CD8-positive, alpha-beta memory T cell (primary cell): Measurements from ENCODE around the gene ZNF609. TPM values are rescaled to one million over a fixed set of nuclear protein-coding genes. Genes with fewer than 3 reads are reported as not detected.
"Not testable (repeated sequence)": the region's sequence is repeated elsewhere in the genome, so short reads cannot be mapped to it uniquely, and the experiment has no call there.

Source experiments
- CTCF ChIA-PET: fragments of 350-600 bp; sonication (Branson Sonifier 250); formaldehyde crosslinking; loops from one replicate; lab custom pipeline; 2021; ENCODE audit warnings: antibody characterized with exemption; lab: Charles Lee
- POLR2A ChIA-PET: fragments of 350-600 bp; sonication (Branson Sonifier 250); formaldehyde crosslinking; loops from one replicate; lab custom pipeline; 2021; ENCODE audit warnings: antibody characterized with exemption; lab: Charles Lee
- DNase-seq, 5 donors: peaks; one replicate each; pipeline versions ENCODE4 v3.0.0 to v3.0.0-alpha.2; 2020 to 2022; ENCODE audit warnings: mixed read lengths in 1 of 5
- H3K27ac ChIP-seq: one replicate; pipeline ENCODE4 v1.7.0; 2013; ENCODE audit warnings: low read depth, mild to moderate bottlenecking, low read length, moderate library complexity
- H3K27me3 ChIP-seq: 2 replicates; pipeline ENCODE4 v1.7.0; 2013; ENCODE audit warnings: low read length, mild to moderate bottlenecking; ENCODE audit not compliant: insufficient read depth, poor library complexity, severe bottlenecking
- H3K36me3 ChIP-seq: 2 replicates; pipeline ENCODE4 v1.7.0; 2013; ENCODE audit warnings: mild to moderate bottlenecking, low read length, moderate library complexity; ENCODE audit not compliant: insufficient read depth
- H3K4me1 ChIP-seq: 2 replicates; pipeline ENCODE4 v1.7.0; 2013; ENCODE audit warnings: mild to moderate bottlenecking, low read length, moderate library complexity; ENCODE audit not compliant: insufficient read depth
- H3K4me3 ChIP-seq: 2 replicates; pipeline ENCODE4 v1.7.0; 2013; ENCODE audit warnings: mild to moderate bottlenecking, low read length
- H3K9me3 ChIP-seq: 2 replicates; pipeline ENCODE4 v1.7.0; 2013; ENCODE audit warnings: mild to moderate bottlenecking, low read length
- H3K27ac Mint-ChIP-seq, 8 donors: one replicate each; pipeline ENCODE4 v1.8.0; 2020 to 2021; ENCODE audit warnings: mixed read lengths in 8 of 8, mild to moderate bottlenecking in 6 of 8, inconsistent platforms in 3 of 8, moderate library complexity in 3 of 8
- H3K27me3 Mint-ChIP-seq, 2 donors: one replicate each; pipeline ENCODE4 v1.8.0; 2020 to 2021; ENCODE audit warnings: mixed read lengths in 2 of 2, mild to moderate bottlenecking in 1 of 2, moderate library complexity in 1 of 2
- H3K36me3 Mint-ChIP-seq, 3 donors: one replicate each; pipeline ENCODE4 v1.8.0; 2020 to 2021; ENCODE audit warnings: mixed read lengths in 3 of 3, inconsistent platforms in 1 of 3, mild to moderate bottlenecking in 1 of 3
- H3K4me1 Mint-ChIP-seq, 3 donors: one replicate each; pipeline ENCODE4 v1.8.0; 2020 to 2021; ENCODE audit warnings: mixed read lengths in 3 of 3, inconsistent platforms in 1 of 3, mild to moderate bottlenecking in 1 of 3
- H3K4me3 Mint-ChIP-seq, 7 donors: one replicate each; pipeline ENCODE4 v1.8.0; 2020 to 2021; ENCODE audit warnings: mixed read lengths in 7 of 7, mild to moderate bottlenecking in 6 of 7, moderate library complexity in 4 of 7, inconsistent platforms in 2 of 7
- H3K9me3 Mint-ChIP-seq, 5 donors: one replicate each; pipeline ENCODE4 v1.8.0; 2020 to 2022; ENCODE audit warnings: mixed read lengths in 5 of 5, mild to moderate bottlenecking in 3 of 5, moderate library complexity in 2 of 5, inconsistent platforms in 1 of 5
- polyA plus RNA-seq: library from polyadenylated mRNA; unstranded; fragments of 300-500 nt; fragmentation: Illumina TruSeq; gene quantifications from one replicate; pipeline ENCODE4 v1.2.3, GENCODE V29; 2021
- total RNA-seq, 2 experiments: library from RNA; stranded (reverse); gene quantifications; one replicate each; pipeline ENCODE4 v1.2.3, GENCODE V29; 2021

The ZNF609 gene
- total and polyA plus RNA-seq, 3 experiments from 2014 or later, result 10.7 to 38.9 (median 38.0) TPM

- no peak for DNase-seq
- H3K9me3 Mint-ChIP-seq, result no peaks in the 10 kb centered on the region
- Histone ChIP-seq H3K27me3 (no peaks in the 10 kb centered on the region), H3K4me1 (peaks cover 64% of the 10 kb centered on the region), H3K4me3 (no peak overlapping the region), H3K9me3 (no peaks in the 10 kb centered on the region), H3K36me3 (no peaks in the 10 kb centered on the region), H3K27ac (no peak overlapping the region)
- H3K27ac Mint-ChIP-seq, result peak overlapping the region in 1 of 8 donors; percentile 75
- peaks cover 3 to 14% (median 8%) of the 10 kb centered on the region in 3 donors for H3K36me3 Mint-ChIP-seq
- ChIA-PET POLR2A (no interaction called here), CTCF (no interaction called here)
- H3K27me3 Mint-ChIP-seq, result no peaks in the 10 kb centered on the region
- H3K4me1 Mint-ChIP-seq, result peaks cover 47 to 87% (median 72%) of the 10 kb centered on the region in 3 donors
- H3K4me3 Mint-ChIP-seq, result no peak overlapping the region
Measured at GRCh38 chr15:64630396-64631107, 170.2 kb downstream of the ZNF609 start.

DNA sequence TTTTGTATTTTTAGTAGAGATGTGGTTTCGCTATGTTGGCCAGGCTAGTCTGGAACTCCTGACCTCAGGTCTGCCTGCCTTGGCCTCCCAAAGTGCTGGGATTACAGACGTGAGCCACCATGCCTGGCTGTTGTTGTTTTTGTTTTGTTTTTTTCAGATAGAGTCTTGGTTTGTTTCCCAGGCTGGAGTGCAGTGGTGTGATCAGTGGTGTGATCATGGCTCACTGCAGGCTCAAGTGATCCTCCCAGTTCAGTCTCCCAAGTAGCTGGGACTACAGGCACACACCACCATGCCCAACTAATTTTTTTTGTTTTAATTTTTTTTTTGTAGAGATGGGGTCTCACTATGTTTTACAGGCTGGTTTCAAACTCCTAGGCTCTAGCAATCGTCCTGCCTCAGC lies 172.3 kb downstream of the ZNF609 start:
- H3K9me3 Mint-ChIP-seq, H3K4me3 Mint-ChIP-seq, CTCF ChIA-PET, H3K27me3 Mint-ChIP-seq, H3K27ac ChIP-seq, H3K4me3 ChIP-seq, POLR2A ChIA-PET, H3K27me3 ChIP-seq, H3K9me3 ChIP-seq, H3K36me3 ChIP-seq, DNase-seq: not testable (repeated sequence)
- H3K4me1 ChIP-seq, result peaks cover 55% of the 10 kb centered on the region
- H3K36me3 Mint-ChIP-seq, result peaks cover 11 to 13% (median 13%) of the 10 kb centered on the region in 3 donors
- peak overlapping the region in 1 of 8 donors; percentile 36 for H3K27ac Mint-ChIP-seq
- peaks cover 48 to 88% (median 76%) of the 10 kb centered on the region in 3 donors for H3K4me1 Mint-ChIP-seq

DNA sequence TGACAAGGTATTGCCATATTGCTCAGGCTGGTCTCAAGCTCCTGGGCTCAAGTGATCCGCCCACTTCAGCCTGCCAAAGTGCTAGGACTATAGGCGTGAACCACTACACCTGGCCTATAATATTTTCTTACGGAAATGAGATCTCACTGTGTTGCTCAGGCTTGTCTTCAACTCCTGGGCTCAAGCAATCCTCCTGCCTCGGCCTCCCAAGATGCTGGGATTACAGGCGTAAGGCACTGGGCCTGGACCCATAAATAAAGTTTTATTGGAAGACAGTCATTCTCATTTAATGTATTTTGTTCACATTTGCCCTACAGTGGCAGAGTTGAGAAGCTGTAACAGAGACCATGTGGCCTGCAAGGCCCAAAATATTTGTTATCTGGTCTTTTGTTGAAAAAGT lies 173.0 kb downstream of the ZNF609 start:
- ChIA-PET CTCF (interaction anchor here (1.1 kb wide), 1 partner anchor 44 kb away, joined by 3 read pairs; no protein-coding TSS in a partner anchor), POLR2A (no interaction called here)
- H3K9me3 ChIP-seq, result no peaks in the 10 kb centered on the region
- peak overlapping the region in 3 of 7 donors; percentile 11 to 34 (median 34) for H3K4me3 Mint-ChIP-seq
- DNase-seq, result no peak
- no peaks in the 10 kb centered on the region for H3K27me3 ChIP-seq
- no peaks in the 10 kb centered on the region for H3K36me3 ChIP-seq
- H3K27ac Mint-ChIP-seq, result peak overlapping the region in 6 of 8 donors; percentile 29 to 93 (median 74)
- H3K27me3 Mint-ChIP-seq, result no peaks in the 10 kb centered on the region
- peaks cover 0 to 10% (median 5%) of the 10 kb centered on the region in 5 donors for H3K9me3 Mint-ChIP-seq
- peaks cover 50% of the 10 kb centered on the region for H3K4me1 ChIP-seq
- peaks cover 50 to 89% (median 81%) of the 10 kb centered on the region in 3 donors for H3K4me1 Mint-ChIP-seq
- H3K27ac ChIP-seq, result no peak overlapping the region
- H3K4me3 ChIP-seq, result no peak overlapping the region
- peaks cover 16 to 19% (median 17%) of the 10 kb centered on the region in 3 donors for H3K36me3 Mint-ChIP-seq

DNA sequence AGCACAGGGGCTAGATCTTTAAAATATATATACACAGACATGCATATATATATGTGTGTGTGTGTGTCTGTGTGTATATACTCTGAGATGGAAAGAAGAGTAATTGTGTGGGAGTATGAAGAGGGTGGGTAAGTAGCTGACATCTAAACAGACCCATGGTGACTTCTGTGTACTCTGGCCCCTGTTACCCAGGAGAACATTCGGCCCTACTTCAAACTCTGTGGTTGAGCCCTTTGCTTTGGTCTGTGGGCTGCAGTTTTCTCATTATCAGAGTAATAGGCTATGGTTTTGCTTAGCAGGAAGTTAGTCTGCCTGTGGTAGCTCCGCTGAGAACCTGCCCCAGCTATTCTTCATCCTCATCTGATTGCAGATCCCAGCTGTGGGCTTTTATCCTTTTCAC lies 173.6 kb downstream of the ZNF609 start:
- peak; percentile 7 to 75 (median 52) for DNase-seq
- peak overlapping the region; percentile 35 for H3K4me3 ChIP-seq
- H3K27me3 ChIP-seq, result no peaks in the 10 kb centered on the region
- no peaks in the 10 kb centered on the region for H3K36me3 ChIP-seq
- Mint-ChIP-seq H3K36me3 (peaks cover 15 to 20% (median 16%) of the 10 kb centered on the region in 3 donors), H3K4me1 (peaks cover 48 to 86% (median 79%) of the 10 kb centered on the region in 3 donors), H3K9me3 (peaks cover 0 to 10% (median 5%) of the 10 kb centered on the region in 5 donors), H3K27me3 (no peaks in the 10 kb centered on the region), H3K4me3 (peak overlapping the region; percentile 34 to 81 (median 72)), H3K27ac (peak overlapping the region; percentile 76 to 96 (median 92))
- H3K9me3 ChIP-seq, result no peaks in the 10 kb centered on the region
- POLR2A ChIA-PET, result interaction anchor here (0.5 to 3.4 kb wide), 5 partner anchors 11 to 452 kb away, joined by 4 to 14 read pairs (median 5); no protein-coding TSS in a partner anchor
- peaks cover 49% of the 10 kb centered on the region for H3K4me1 ChIP-seq
- CTCF ChIA-PET, result interaction anchor here (0.9 to 3.2 kb wide), 5 partner anchors 11 to 157 kb away, joined by 3 to 14 read pairs (median 4); no protein-coding TSS in a partner anchor
- peak overlapping the region; percentile 55 for H3K27ac ChIP-seq

DNA sequence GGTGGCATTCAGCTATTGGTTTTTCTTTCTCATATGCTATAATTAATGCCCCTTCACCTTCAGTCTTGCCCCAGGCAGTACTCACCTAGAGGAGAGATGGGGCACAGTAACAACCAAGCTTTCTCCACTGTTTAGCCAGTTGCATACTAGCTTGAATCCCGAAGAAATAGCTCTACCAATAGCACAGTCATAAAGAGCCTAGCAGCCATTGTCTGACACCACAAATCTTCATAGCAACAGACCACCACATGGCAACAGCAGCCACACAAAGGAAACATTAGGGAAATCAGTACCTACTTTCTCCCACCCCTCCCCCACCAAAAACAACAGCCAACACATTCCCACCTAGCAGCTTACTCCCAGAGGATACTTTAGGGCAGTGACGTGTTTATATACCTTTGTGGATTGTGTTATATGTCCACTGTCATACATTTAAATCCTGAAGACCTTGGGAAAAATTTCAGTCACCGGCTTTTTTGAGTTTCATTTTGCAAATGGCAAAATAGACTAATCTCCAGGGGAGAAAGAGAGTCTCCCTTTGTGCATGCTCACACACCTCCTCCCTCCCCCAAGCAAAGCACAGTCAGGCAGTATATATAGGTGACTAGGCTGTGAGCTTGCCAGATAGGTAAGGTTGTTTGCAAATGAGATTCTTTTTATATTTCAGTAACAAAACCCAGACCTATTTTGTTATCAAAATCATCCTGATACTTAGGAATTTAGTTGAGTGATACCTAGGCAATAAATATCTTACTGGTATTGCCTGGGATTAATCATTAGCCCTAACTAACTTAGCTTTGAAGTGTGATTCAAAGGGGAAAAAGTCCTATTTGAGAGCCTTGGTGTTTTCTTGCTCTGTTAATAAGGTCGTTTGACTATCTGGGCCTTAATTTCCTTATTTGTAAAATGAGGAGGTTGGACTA lies 174.5 kb downstream of the ZNF609 start:
- no peaks in the 10 kb centered on the region for H3K27me3 Mint-ChIP-seq
- peak in 4 of 5 donors; percentile 3 to 69 (median 45) for DNase-seq

GRCh38 chr15:64635499-64636495 lies 175.4 kb downstream of the ZNF609 start:
- H3K9me3 ChIP-seq, result no peaks in the 10 kb centered on the region
- no peak for DNase-seq
- Mint-ChIP-seq H3K36me3 (peaks cover 19 to 25% (median 20%) of the 10 kb centered on the region in 3 donors), H3K4me3 (peak overlapping the region; percentile 13 to 81 (median 72)), H3K9me3 (peaks cover 0 to 10% (median 5%) of the 10 kb centered on the region in 5 donors), H3K27me3 (no peaks in the 10 kb centered on the region), H3K27ac (peak overlapping the region; percentile 76 to 96 (median 90)), H3K4me1 (peaks cover 58 to 89% (median 79%) of the 10 kb centered on the region in 3 donors)
- H3K36me3 ChIP-seq, result no peaks in the 10 kb centered on the region
- H3K4me1 ChIP-seq, result peaks cover 58% of the 10 kb centered on the region
- H3K4me3 ChIP-seq, result no peak overlapping the region
- no peak overlapping the region for H3K27ac ChIP-seq
- ChIA-PET CTCF (interaction anchor here (1.1 to 3.2 kb wide), 5 partner anchors 9 to 18 kb away, joined by 3 to 14 read pairs (median 4); no protein-coding TSS in a partner anchor), POLR2A (interaction anchor here (1.5 to 3.4 kb wide), 2 partner anchors 13 to 16 kb away, joined by 5 to 14 read pairs; no protein-coding TSS in a partner anchor)
- H3K27me3 ChIP-seq, result no peaks in the 10 kb centered on the region

More for the DNA sequence above, 174.5 kb downstream of the ZNF609 start:
- Mint-ChIP-seq H3K4me1 (peaks cover 52 to 86% (median 79%) of the 10 kb centered on the region in 3 donors), H3K36me3 (peaks cover 17 to 25% (median 19%) of the 10 kb centered on the region in 3 donors), H3K27ac (peak overlapping the region; percentile 76 to 96 (median 92)), H3K4me3 (peak overlapping the region; percentile 34 to 81 (median 72)), H3K9me3 (peaks cover 0 to 10% (median 5%) of the 10 kb centered on the region in 5 donors)
- H3K9me3 ChIP-seq, result no peaks in the 10 kb centered on the region
- POLR2A ChIA-PET, result interaction anchor here (0.5 to 3.4 kb wide), 7 partner anchors 12 to 670 kb away, joined by 3 to 14 read pairs (median 5); partner anchors contain the start of gene RNU5B-1
- no peaks in the 10 kb centered on the region for H3K36me3 ChIP-seq
- CTCF ChIA-PET, result interaction anchor here (0.9 to 3.2 kb wide), 8 partner anchors 10 to 158 kb away, joined by 3 to 14 read pairs (median 4); no protein-coding TSS in a partner anchor
- H3K27me3 ChIP-seq, result no peaks in the 10 kb centered on the region
- H3K27ac ChIP-seq, result peak overlapping the region; percentile 55
- H3K4me3 ChIP-seq, result peak overlapping the region; percentile 35
- H3K4me1 ChIP-seq, result peaks cover 48% of the 10 kb centered on the region
